ENCODE data around the gene AQP10.
"Not testable (repeated sequence)": the region's sequence is repeated elsewhere in the genome, so short reads cannot be mapped to it uniquely, and the experiment has no call there.

AQP10 gene

GRCh38 chr1:154320882-154321608, at the start of gene AQP10:
Gene AQP10 (plus strand): TSS chr1:154321093. CDS start chr1:154321156, 63 bp downstream.
- TF ChIP-seq CTCF (IDR thresholded peaks at IDR 0.05; ENCODE audit: insufficient read depth, low read length, poor library complexity, severe bottlenecking) = no peak
- Histone ChIP-seq H3K36me3 (ENCODE audit: control insufficient read depth, insufficient read depth, low read length) (no peaks in the 10 kb centered on the region), H3K27me3 (replicated peaks; ENCODE audit: control insufficient read depth, insufficient read depth, low read length) (no peaks in the 10 kb centered on the region; the same call in 1 of the 2 replicates), H3K4me3 (replicated peaks; ENCODE audit: low read depth, low read length) (no peak within 1 kb of the TSS)
- DNase-seq (ENCODE audit: extremely low read depth, insufficient read length) = no peak

GRCh38 chr1:154272217-154272998, 48.5 kb upstream of the AQP10 start, which contains the start of gene HAX1:
Gene HAX1 (plus strand): TSS chr1:154272629. CDS start chr1:154272724, 95 bp downstream.
- peak; percentile 83 for TF ChIP-seq CTCF (IDR thresholded peaks at IDR 0.05; ENCODE audit: insufficient read depth, low read length, poor library complexity, severe bottlenecking)
- peaks cover 21% of the 10 kb centered on the region for H3K36me3 ChIP-seq (ENCODE audit: control insufficient read depth, insufficient read depth, low read length)

GRCh38 chr1:154272999-154273563, 47.8 kb upstream of the AQP10 start:
- Histone ChIP-seq H3K4me3 (replicated peaks; ENCODE audit: low read depth, low read length) (peak overlapping the region; percentile 74), H3K27me3 (replicated peaks; ENCODE audit: control insufficient read depth, insufficient read depth, low read length) (no peaks in the 10 kb centered on the region), H3K36me3 (ENCODE audit: control insufficient read depth, insufficient read depth, low read length) (peaks cover 19% of the 10 kb centered on the region)
- DNase-seq (ENCODE audit: extremely low read depth, insufficient read length) = no peak
- TF ChIP-seq CTCF (IDR thresholded peaks at IDR 0.05; ENCODE audit: insufficient read depth, low read length, poor library complexity, severe bottlenecking) = no peak

More at GRCh38 chr1:154272217-154272998, 48.5 kb upstream of the AQP10 start, which contains the start of gene HAX1:
- DNase-seq (ENCODE audit: extremely low read depth, insufficient read length) = peak; percentile 96
- H3K27me3 ChIP-seq (replicated peaks; ENCODE audit: control insufficient read depth, insufficient read depth, low read length) = no peaks in the 10 kb centered on the region
- peak within 1 kb of the TSS; percentile 74 for H3K4me3 ChIP-seq (replicated peaks; ENCODE audit: low read depth, low read length)

- peak; percentile 33 for TF ChIP-seq CTCF (IDR thresholded peaks at IDR 0.05; ENCODE audit: insufficient read depth, low read length, poor library complexity, severe bottlenecking)
- Histone ChIP-seq H3K36me3 (ENCODE audit: control insufficient read depth, insufficient read depth, low read length) (peaks cover 6% of the 10 kb centered on the region), H3K27me3 (replicated peaks; ENCODE audit: control insufficient read depth, insufficient read depth, low read length) (no peaks in the 10 kb centered on the region), H3K4me3 (replicated peaks; ENCODE audit: low read depth, low read length) (no peak overlapping the region)
- DNase-seq (ENCODE audit: extremely low read depth, insufficient read length) = no peak
These were observed 44.1 kb upstream of the AQP10 start for GRCh38 chr1:154276797-154277196.

GRCh38 chr1:154287591-154287990, 33.3 kb upstream of the AQP10 start:
- not testable (repeated sequence) for H3K4me3 ChIP-seq (replicated peaks; ENCODE audit: low read depth, low read length); H3K36me3 ChIP-seq (ENCODE audit: control insufficient read depth, insufficient read depth, low read length); DNase-seq (ENCODE audit: extremely low read depth, insufficient read length); H3K27me3 ChIP-seq (replicated peaks; ENCODE audit: control insufficient read depth, insufficient read depth, low read length)

GRCh38 chr1:154288661-154289060, 32.2 kb upstream of the AQP10 start:
- H3K36me3 ChIP-seq (ENCODE audit: control insufficient read depth, insufficient read depth, low read length) = no peaks in the 10 kb centered on the region
- DNase-seq (ENCODE audit: extremely low read depth, insufficient read length) = no peak
- no peak overlapping the region for H3K4me3 ChIP-seq (replicated peaks; ENCODE audit: low read depth, low read length)
- no peak for TF ChIP-seq CTCF (IDR thresholded peaks at IDR 0.05; ENCODE audit: insufficient read depth, low read length, poor library complexity, severe bottlenecking)
- H3K27me3 ChIP-seq (replicated peaks; ENCODE audit: control insufficient read depth, insufficient read depth, low read length) = no peaks in the 10 kb centered on the region
